ENCODE data around the gene PLEKHG4B.
"Not testable (repeated sequence)": the region's sequence is repeated elsewhere in the genome, so short reads cannot be mapped to it uniquely, and the experiment has no call there.

PLEKHG4B gene, protein sequence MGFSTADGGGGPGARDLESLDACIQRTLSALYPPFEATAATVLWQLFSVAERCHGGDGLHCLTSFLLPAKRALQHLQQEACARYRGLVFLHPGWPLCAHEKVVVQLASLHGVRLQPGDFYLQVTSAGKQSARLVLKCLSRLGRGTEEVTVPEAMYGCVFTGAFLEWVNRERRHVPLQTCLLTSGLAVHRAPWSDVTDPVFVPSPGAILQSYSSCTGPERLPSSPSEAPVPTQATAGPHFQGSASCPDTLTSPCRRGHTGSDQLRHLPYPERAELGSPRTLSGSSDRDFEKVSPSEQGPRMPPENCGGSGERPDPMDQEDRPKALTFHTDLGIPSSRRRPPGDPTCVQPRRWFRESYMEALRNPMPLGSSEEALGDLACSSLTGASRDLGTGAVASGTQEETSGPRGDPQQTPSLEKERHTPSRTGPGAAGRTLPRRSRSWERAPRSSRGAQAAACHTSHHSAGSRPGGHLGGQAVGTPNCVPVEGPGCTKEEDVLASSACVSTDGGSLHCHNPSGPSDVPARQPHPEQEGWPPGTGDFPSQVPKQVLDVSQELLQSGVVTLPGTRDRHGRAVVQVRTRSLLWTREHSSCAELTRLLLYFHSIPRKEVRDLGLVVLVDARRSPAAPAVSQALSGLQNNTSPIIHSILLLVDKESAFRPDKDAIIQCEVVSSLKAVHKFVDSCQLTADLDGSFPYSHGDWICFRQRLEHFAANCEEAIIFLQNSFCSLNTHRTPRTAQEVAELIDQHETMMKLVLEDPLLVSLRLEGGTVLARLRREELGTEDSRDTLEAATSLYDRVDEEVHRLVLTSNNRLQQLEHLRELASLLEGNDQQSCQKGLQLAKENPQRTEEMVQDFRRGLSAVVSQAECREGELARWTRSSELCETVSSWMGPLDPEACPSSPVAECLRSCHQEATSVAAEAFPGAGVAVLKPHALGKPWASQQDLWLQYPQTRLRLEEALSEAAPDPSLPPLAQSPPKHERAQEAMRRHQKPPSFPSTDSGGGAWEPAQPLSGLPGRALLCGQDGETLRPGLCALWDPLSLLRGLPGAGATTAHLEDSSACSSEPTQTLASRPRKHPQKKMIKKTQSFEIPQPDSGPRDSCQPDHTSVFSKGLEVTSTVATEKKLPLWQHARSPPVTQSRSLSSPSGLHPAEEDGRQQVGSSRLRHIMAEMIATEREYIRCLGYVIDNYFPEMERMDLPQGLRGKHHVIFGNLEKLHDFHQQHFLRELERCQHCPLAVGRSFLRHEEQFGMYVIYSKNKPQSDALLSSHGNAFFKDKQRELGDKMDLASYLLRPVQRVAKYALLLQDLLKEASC (N-terminal part only)

DNA sequence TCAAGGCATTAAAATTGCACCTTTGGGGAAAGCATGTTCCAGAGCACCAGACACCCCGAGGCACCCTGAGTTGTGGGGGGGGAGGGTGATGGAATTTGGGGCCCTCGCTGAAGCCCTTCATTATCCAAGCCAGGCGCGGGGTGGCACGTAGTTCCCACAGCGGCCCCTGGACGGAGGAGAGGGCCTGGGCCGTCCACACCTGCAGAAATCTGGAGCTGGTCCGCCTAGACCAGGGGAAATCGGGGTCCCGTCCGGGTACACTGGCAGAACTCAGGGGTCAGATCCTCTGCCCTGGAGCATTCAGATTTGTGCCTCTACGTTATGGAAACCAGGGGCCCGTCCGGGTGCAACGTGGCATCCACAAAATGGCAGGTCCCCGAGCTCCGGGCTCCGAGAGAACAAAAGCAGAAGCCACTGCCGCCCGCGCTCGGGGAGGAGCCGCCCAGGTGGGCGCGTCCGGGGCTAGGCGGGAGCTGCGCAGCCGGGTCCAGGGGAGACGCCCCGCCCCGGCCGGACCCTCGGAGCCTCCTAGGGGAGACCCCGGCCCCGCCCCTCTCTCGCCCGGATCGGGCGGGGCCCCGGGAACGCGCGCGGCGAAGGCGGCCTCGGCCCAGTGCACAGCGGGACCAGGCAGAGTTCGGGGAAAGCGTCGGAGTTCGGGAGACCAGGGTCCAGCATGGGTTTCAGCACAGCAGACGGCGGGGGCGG is at the start of gene PLEKHG4B:
TSS of gene PLEKHG4B (plus strand) at position 613 of the 708 bp plus-strand sequence. CDS start at position 677, 64 bp downstream.
- peak; percentile 88 for DNase-seq

DNA sequence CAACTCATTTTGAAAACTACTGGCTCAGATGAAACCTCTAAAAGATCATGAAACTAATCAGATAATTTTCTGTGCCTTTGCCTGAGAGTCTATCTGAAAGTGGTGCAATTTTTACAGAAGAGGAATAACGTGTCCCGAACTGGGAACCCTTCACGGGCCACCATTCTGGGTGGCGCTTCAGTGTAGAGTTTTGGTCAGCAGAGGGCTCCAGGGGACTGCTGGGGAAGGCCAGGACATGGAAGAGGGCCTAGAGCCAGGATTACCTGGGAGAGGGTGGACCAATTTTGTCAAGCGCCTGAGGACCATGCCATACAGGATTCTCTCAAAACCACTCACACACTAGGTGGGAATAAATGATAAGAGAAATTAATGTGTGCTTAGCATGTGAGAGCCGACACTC is 49.7 kb upstream of the PLEKHG4B start:
- peak; percentile 82 for DNase-seq

DNA sequence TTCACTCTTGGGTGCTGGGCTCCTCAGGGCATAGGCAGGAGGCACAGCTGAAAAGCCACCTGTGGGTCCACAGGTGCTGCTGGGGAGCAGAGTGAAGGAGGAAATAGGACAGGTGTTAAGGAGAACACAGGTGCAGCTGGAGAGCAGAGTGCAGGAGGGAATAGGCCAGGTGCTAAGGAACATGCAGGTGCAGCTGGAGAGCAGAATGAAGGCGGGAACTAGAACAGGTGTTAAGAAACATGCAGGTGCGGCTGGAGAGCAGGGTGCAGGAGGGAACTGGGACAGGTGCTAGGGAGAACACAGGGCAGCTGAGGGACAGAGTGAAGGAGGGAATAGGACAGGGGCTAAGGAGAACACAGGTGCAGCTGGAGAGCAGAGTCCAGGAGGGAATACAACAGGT is 43.8 kb upstream of the PLEKHG4B start:
- DNase-seq: no peak

DNA sequence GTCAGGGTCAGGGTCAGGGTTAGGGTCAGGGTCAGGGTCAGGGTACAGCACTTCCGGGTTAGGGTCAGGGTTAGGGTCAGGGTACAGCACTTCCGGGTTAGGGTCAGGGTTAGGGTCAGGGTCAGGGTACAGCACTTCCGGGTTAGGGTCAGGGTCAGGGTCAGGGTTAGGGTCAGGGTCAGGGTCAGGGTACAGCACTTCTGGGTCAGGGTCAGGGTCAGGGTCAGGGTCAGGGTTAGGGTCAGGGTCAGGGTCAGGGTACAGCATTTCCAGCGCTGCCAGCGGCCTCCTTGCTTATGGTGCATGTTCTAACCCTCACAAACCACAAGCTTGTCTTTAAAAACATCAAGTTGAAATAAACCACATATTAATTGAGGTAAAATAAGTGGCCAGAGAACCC is 42.4 kb upstream of the PLEKHG4B start:
- not testable (repeated sequence) for DNase-seq

DNA sequence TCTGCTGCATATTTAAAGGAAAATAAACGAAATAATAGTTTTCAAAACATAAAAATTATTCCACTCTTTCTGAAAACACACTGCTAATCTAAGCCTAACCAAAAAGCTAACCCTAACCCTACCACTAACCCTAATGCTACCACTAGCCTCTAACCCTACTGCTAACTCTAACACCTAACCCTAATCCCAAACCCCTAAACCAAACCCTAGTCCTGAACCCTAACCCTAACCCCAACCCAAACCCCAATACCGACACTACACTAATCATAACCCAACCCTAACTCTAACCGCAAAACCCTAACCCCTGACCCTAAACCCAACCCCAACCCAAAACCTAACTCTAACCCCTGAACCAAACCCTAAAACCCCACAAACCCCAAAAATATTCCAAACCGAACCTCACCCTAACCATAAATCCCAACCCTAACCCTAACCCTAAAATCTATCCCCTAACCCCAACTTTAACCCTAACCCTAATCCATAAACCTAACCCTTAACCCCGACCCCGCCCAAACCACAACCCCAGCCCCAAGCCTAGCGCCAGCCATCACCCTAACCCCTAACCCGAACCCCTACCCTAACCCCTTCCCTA is 41.9 kb upstream of the PLEKHG4B start:
- no peak for DNase-seq

DNA sequence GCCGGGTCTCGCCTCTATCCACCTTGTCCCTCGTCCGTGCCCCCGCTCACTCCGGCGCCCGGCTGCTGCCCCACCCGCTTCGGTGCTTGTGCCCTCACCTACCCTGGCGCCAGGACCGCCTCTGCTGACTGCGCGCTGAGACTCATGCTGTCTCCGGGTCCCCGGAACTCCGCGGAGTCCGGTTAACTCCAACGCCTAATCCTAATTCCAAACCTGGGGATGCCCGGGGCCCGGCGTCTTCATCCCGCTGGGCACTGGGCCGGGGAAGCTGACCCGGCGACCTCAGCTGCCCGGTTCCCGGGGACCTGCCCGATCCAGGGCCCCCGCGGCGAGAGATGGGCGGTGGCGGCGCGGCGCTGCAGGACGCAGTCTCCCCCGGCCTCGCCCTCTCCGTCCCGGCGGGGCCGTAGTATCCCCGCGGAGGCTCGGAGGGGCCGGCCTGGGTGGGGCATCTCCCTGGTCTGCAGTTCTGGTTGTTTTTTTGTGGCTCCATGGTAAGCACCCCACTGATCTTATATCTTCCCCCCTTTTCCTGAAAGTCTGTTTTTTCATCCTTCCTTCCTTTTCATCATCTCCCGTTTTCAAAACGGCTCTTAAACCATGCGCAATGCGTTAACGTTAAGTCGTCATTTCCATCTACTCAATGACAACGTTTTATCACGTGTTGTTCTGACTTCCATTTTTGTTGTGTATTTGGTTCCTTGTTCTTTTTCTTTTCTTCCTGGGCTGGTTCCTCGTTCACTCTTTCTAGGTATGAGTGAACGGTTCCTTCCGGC is 41.1 kb upstream of the PLEKHG4B start:
- no peak for DNase-seq

DNA sequence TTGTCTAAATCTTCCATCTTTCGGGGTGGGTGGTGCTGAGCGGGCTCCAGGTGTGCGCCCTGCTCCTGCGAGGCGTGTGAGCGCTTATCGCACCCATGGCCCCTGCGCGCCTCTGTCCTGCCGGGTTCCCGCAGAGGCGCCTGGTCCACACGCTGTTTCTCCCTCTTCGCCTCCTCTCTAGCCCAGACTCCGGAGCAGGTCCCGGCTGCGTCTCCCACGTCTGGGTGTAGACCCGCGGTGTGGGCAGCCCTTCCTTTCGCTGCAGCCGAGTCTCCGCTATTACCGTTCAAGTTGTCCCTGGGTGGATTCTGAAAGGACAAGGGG is 40.5 kb upstream of the PLEKHG4B start:
- DNase-seq: no peak

DNA sequence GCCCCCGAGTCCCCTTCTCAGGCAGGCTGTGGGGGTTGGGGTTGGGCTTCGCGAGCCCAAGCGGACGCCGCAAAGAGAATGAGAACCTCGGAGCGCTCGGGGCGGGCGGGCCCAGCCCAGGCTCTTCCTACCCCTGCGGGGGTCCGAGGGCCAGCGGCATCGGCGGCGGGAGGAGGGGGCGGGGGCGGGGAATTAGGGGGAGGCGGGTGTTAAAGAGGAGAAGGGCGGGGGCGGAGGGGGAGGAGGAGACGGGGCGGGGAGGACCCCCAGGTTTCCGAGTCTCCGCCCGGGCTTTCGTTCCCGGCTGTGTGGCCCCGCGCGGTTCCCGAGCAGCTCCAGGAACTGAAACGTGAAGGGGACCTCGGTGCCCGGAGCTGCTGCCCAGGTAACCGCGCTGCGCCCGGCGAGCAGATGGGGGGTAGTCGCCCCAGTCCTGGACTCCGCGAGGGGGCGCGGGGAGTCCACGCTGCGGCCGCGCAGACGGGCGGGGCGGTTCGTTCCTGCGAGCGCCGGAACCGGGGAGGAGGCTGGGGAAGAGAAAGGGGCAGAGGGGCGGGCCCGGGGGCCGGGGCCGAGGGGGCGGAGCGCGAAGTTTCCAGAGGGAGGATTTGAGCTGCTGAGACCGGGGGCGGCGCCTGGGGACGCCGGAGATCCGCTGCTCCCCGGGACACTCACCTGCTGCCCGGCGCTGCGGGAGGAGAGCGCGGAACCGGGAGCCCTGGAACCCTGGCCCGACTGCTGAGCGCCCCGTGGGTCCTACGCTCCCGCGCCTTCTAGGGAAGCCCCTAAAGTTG is 38.4 kb upstream of the PLEKHG4B start:
- peak; percentile 87 for DNase-seq

DNA sequence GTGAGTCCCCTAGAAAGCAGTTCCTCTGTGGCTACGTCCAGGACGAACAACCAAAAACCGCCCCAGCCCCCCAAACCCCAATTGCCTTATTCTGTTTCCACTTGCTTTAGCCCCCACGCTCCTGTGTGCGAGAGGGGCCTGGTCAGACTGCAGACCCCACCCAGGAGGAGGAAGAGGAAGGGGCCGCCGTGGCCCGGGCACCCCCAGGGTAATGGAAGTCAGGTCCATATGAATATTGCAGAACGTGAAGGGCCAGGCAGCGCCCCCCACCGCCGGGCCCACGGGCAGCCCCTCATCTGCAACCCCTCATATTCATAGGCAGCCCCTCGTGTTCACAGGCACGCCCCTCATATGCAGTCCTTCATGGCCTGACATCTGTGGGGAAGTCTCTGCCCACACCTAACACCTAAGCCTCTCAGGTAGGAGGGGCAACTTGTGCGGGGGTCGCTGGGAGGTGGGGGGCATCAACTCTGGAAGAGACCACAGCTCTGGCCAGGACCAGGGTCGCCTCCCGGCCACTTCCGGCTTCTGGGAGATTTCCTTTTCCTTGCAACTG is 37.7 kb upstream of the PLEKHG4B start:
- DNase-seq: no peak

DNA sequence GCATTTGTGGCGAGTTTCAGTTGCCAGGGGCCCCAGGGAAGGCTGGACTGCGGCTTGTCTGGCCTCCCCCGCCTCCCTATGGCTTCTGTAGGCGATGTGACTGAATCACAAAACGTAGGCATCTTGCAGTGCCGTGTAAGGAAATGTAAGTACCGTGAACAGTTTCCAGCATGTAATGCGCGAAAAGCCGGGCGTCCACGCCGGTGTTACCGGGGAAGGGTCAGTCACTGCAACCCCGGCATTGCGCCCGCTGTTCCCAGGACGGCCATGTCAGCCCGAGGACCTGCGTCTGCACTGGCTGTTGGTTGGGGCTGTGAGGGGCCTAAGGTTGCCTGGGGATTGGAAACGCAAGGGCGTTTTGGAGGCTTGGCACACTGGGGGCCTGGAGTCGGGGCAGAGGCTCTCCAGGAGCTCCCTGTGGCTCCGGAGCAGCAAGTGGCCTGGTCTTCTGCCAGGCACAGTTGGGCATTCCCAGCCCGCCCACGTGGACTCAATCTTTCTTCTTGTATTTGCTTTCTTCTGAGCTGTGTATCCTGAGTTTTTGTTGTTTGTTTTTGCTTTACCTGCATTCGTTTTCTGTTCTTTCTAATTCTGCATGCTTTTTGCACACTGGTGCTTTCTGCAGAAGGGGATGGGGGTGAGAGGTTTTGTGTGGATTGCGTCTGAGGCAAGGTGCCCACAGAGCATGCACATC is 36.9 kb upstream of the PLEKHG4B start:
- no peak for DNase-seq

DNA sequence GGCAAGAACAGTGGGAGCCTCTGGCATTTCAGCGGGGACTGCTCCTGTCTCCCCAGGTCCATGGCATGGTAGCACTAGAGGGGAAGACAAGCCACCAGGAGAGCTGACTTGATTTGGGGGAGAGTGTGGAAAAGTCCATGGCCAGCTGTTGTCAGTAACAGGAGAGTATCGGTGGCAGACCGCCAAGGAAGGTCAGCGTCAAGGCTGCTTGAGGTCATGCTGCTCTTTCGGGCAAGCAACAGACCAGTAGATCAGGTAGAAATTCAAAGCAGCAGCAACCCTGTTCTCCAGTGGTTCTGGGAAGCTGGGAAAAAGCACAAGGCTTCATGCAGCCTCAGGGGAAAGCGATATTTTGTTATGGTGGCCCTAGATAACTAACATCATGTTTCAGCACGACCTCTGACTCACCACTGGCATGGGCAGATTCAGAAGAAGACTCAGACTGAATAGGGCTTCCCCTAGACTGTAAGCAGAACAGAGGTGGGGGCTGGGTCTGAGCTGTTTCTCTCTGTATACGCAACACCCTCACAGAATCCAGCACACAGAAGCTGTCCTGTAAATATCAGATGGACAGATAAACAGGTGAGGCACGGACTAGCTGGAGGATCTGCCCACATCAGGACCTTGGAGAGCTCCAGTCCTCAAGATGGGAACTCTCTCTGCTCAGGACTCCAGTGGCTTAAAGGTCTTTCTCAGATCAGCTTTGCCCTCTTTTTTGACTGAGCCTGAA is 35.2 kb upstream of the PLEKHG4B start:
- peak; percentile 77 for DNase-seq

DNA sequence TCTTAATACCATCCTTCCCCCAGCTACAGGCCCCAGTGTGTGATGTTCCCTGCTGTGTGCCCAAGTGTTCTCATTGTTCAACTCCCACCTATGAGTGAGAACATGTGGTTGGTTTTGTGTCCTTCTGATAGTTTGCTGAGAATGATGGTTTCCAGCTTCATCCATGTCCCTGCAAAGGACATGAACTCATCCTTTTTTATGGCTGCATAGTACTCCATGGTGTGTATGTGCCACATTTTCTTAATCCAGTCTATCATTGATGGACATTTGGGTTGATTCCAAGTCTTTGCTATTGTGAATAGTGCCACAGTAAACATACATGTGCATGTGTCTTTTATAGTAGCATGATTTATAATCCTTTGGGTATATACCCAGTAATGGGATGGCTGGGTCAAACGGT is 31.7 kb upstream of the PLEKHG4B start:
- DNase-seq: not testable (repeated sequence)

DNA sequence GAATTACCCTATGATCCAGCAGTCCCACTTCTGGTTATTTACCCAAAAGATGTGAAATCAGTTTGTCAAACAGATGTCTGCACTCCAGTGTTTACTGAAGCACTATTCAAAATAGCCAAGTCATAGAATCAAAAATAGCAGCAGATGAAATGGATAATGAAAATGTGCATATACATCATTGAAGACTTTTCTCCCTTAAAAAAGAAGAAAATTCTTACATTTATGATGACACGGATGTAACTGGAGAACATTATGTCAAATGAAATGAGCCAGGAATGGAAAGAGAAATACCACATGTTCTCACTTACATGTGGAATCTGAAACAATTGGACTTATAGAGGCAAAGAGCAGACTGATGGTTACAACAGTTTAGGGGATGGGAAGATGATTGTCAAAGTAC is 21.5 kb upstream of the PLEKHG4B start:
- DNase-seq: no peak

DNA sequence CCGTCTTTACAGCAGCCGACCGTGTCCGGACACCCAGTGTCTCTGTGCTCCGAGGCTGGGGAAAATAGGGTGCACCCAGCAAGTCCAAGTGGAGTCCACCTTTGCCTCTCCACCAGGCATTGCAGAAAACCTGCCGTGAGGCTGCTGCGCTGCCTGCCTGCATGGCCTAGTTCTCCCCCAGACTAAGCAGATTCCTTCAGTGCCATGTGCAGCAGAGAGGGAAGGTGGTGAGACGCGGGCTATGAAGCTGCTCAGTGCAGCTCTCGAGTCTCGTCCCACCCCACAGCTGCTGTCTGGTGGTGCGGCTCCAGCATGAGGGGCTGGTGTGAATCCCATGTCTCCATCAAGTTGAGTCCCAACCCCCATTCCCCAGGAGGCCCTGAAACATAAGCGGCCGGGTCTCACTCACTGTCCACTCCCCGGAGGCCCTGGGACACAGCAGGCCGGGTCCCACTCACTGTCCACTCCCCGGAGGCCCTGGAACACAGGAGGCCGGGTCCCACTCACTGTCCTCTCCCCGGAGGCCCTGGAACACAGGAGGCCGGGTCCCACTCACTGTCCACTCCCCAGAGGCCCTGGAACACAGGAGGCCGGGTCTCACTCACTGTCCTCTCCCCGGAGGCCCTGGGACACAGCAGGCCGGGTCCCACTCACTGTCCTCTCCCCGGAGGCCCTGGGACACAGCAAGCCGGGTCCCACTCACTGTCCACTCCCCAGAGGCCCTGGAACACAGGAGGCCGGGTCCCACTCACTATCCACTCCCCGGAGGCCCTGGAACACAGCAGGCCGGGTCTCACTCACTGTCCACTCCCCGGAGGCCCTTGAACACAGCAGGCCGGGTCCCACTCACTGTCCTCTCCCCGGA is 19.4 kb upstream of the PLEKHG4B start:
- not testable (repeated sequence) for DNase-seq

DNA sequence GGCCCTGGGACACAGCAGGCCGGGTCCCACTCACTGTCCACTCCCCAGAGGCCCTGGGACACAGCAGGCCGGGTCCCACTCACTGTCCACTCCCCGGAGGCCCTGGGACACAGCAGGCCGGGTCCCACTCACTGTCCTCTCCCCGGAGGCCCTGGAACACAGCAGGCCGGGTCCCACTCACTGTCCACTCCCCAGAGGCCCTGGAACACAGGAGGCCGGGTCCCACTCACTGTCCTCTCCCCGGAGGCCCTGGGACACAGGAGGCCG is 18.9 kb upstream of the PLEKHG4B start:
- not testable (repeated sequence) for DNase-seq

DNA sequence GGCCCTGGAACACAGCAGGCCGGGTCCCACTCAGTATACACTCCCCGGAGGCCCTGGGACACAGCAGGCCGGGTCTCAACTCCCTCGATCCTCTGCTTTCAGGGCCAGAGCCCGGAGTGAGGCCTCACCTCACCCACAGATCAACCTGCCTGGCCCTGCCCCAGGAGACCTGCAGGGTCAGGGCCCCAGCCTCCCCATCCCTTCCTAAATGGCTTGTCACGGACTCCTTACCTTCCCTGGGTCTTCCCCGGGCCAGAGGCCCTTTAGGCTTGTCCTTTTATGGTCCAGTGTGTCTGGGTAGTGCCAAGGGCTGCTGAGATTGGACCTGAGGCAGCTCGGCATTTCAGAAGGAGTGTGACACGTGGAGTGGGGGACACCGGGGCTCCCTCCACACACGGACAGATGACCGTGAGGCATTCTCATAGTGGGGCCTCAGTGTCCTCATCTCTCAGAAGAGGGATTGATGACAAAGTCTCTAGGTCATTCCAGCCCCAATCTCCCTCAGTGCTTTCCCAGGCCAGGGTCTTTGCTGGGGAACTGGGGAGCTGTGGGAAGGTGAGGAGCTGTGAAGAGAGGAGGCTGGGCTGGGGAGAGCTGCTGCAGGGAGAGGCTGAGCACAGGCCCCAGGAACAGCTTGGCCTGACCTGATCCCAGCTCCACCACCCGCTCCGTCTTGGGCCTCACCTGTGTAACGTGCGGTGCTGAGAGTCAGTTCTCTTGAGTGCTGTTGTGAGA is 18.0 kb upstream of the PLEKHG4B start:
- peak; percentile 51 for DNase-seq

DNA sequence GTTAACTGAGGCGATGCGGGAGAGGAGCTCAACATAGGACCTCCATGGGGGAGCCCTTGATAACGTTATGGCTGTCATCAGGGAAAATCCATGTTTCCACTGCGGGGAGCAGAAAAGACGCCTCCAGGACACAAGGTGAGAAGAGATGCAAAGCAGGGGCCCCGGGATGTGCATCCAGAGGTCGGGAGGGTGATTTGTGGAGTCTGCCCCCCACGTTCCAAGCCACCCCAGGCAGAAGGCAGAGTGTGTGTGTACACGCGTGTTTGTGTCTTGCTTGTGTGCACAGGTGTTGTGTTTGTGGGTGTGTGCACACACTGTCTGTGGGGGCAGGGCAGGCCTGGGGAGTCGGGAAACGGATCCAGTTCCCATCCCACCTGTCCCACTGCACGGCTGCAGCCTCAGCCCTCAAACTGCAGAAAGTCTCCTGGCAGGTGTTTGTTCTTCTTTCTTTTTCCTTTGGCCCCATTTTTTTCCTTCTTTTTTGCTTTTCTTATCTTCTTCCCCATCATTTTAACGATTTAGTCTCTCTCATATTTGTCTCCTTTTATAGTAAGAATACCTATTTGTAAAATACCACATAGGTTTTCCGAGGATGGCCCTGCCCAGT is 17.4 kb upstream of the PLEKHG4B start:
- DNase-seq: no peak

Data from islet precursor cell (in vitro differentiated cells).